ENCODE measurements around the gene RPS3. TPM values are rescaled to one million over a fixed set of nuclear protein-coding genes. Genes with fewer than 3 reads are reported as not detected.

The RPS3 gene
- total and polyA plus RNA-seq, 9 of the 15 experiments (the other 6 are each of a cell fraction or from before 2014, with no cell fraction given), result 2,700 to 5,771 (median 3,679) TPM

GRCh38 chr11:75447415-75447814 is 48.1 kb downstream of the RPS3 start:
- in situ Hi-C loops (cut with MboI), result loop anchor here (5.0 to 25.0 kb wide), 3 partner anchors 85 to 415 kb away; no protein-coding TSS in a partner anchor
- Histone ChIP-seq H3K9me1 (ENCODE audit: control insufficient read depth, insufficient read depth, low read length) (no peaks in the 10 kb centered on the region), H3K4me2 (ENCODE audit: insufficient read depth, low read length) (no peak overlapping the region), H3K9ac (ENCODE audit: insufficient read depth in 1 of 2, low read depth in 2 of 2, low read length in 2 of 2) (0 out of 4 replicates have a peak overlapping the region, but pooled peaks of 1 of the 2 experiments have one; percentile 10), H4K20me1 (replicated peaks; ENCODE audit: control insufficient read depth, insufficient read depth, low read length) (no peaks in the 10 kb centered on the region), H3K4me3 (no peak overlapping the region), H3K9me3 (replicated peaks; ENCODE audit: control insufficient read depth, insufficient read depth, low read depth, low read length) (no peaks in the 10 kb centered on the region), H3K36me3 (ENCODE audit: control insufficient read depth, insufficient read depth, low read length) (no peaks in the 10 kb centered on the region; the same call in 2 of the 3 replicates), H2AFZ (ENCODE audit: low read depth, low read length) (no peak overlapping the region), H3K79me2 (ENCODE audit: control insufficient read depth, insufficient read depth, low read length) (no peaks in the 10 kb centered on the region), H3K4me1 (replicated peaks in 1 of 2; ENCODE audit: control insufficient read depth in 2 of 2, insufficient read depth in 2 of 2, low read length in 2 of 2) (peaks cover 0 to 14% of the 10 kb centered on the region in 2 experiments; a peak in 1 of 5 replicates), H3K27ac (ENCODE audit: extremely low read depth, low read depth, low read length) (no peak overlapping the region), H3K27me3 (ENCODE audit: control insufficient read depth in 2 of 2, insufficient read depth in 2 of 2, low read length in 2 of 2) (no peaks in the 10 kb centered on the region)
- ChIA-PET POLR2A (no interaction called here), CTCF (ENCODE audit: low intra/inter-chr PET ratio) (interaction anchor here (4.2 kb wide), 1 partner anchor 86 kb away, joined by 58 read pairs; no protein-coding TSS in a partner anchor)
- 50% methylated on average over 5 of the region's 5 CpGs for WGBS (ENCODE audit: insufficient coverage, low coverage, missing lambda C conversion rate)
- BruUV-seq (replicated peaks), result no TSS peak
- FAIRE-seq (no peak), ATAC-seq (no peak), DNase-seq (ENCODE audit: extremely low read depth in 1 of 4, low spot score in 3 of 4) (no peak)
- TF ChIP-seq SIRT6 (IDR thresholded peaks at IDR 0.05; ENCODE audit: low read depth, low read length), result no peak
- no peak for TF ChIP-seq L3MBTL2 (IDR thresholded peaks at IDR 0.05)
- TF ChIP-seq YY1 (IDR thresholded peaks at IDR 0.05; ENCODE audit: borderline replicate concordance in 1 of 3, control insufficient read depth in 1 of 3, extremely low read depth in 1 of 3, insufficient read depth in 3 of 3, insufficient read length in 1 of 3, insufficient replicate concordance in 2 of 3, low read depth in 1 of 3, low read length in 2 of 3), result no peak
- intact Hi-C loops (cut with micrococcal nuclease), result no loop called here

GRCh38 chr11:75449271-75449670 is 50.0 kb downstream of the RPS3 start:
- peaks cover 0 to 9% of the 10 kb centered on the region in 2 experiments; a peak in 1 of 5 replicates for H3K4me1 ChIP-seq (replicated peaks in 1 of 2; ENCODE audit: control insufficient read depth in 2 of 2, insufficient read depth in 2 of 2, low read length in 2 of 2)
- no peaks in the 10 kb centered on the region; the same call in 2 of the 3 replicates for H3K36me3 ChIP-seq (ENCODE audit: control insufficient read depth, insufficient read depth, low read length)
- no peaks in the 10 kb centered on the region for H3K9me3 ChIP-seq (replicated peaks; ENCODE audit: control insufficient read depth, insufficient read depth, low read depth, low read length)
- no peak overlapping the region for H2AFZ ChIP-seq (ENCODE audit: low read depth, low read length)
- in situ Hi-C loops (cut with MboI) (loop anchor here (5.0 to 25.0 kb wide), 3 partner anchors 83 to 413 kb away; no protein-coding TSS in a partner anchor), intact Hi-C loops (cut with micrococcal nuclease) (no loop called here)
- no peaks in the 10 kb centered on the region for H3K9me1 ChIP-seq (ENCODE audit: control insufficient read depth, insufficient read depth, low read length)
- BruUV-seq (replicated peaks), result no TSS peak
- POLR2A ChIA-PET, result interaction anchor here (0.6 to 1.2 kb wide), 2 partner anchors 80 to 111 kb away, joined by 3 read pairs; no protein-coding TSS in a partner anchor
- CTCF ChIA-PET (ENCODE audit: low intra/inter-chr PET ratio), result no interaction called here
- H3K9ac ChIP-seq (ENCODE audit: insufficient read depth in 1 of 2, low read depth in 2 of 2, low read length in 2 of 2), result no peak overlapping the region
- no peaks in the 10 kb centered on the region for H3K79me2 ChIP-seq (ENCODE audit: control insufficient read depth, insufficient read depth, low read length)
- ATAC-seq, result no peak
- FAIRE-seq, result no peak
- H3K4me2 ChIP-seq (ENCODE audit: insufficient read depth, low read length), result no peak overlapping the region
- no peak for DNase-seq (ENCODE audit: extremely low read depth in 1 of 4, low spot score in 3 of 4)
- H3K27me3 ChIP-seq (ENCODE audit: control insufficient read depth in 2 of 2, insufficient read depth in 2 of 2, low read length in 2 of 2), result no peaks in the 10 kb centered on the region
- H3K27ac ChIP-seq (ENCODE audit: extremely low read depth, low read depth, low read length), result no peak overlapping the region
- no peak overlapping the region for H3K4me3 ChIP-seq
- WGBS (ENCODE audit: insufficient coverage, low coverage, missing lambda C conversion rate), result 74% methylated on average over 7 of the region's 10 CpGs
- no peaks in the 10 kb centered on the region for H4K20me1 ChIP-seq (replicated peaks; ENCODE audit: control insufficient read depth, insufficient read depth, low read length)
- no peak for TF ChIP-seq ELF1 (tag; IDR thresholded peaks at IDR 0.05)
- no peak for TF ChIP-seq CC2D1A (IDR thresholded peaks at IDR 0.05)
- no peak for TF ChIP-seq NFRKB (IDR thresholded peaks at IDR 0.05; ENCODE audit: low read depth)
- no peak for TF ChIP-seq ZNF407 (IDR thresholded peaks at IDR 0.05; ENCODE audit: low read depth)

All from K562 (cell line).